ENCODE measurements around the gene EDC4. TPM values are rescaled to one million over a fixed set of nuclear protein-coding genes. Genes with fewer than 3 reads are reported as not detected.

The EDC4 gene
- total and polyA plus RNA-seq, 9 of the 15 experiments (the other 6 are each of a cell fraction or from before 2014, with no cell fraction given): 1.1 to 131 (median 74.0) TPM

- TF ChIP-seq SNAPC5 (CRISPR knock-in tag; IDR thresholded peaks at IDR 0.05): no peak
- TF ChIP-seq ATF3 (IDR thresholded peaks at IDR 0.05): peak; percentile 98
- TF ChIP-seq ATF3 (CRISPR knock-in tag; conservative IDR thresholded peaks at IDR 0.05): no peak; the same call in 1 of the 2 replicates
- no peak for TF ChIP-seq RBM25 (IDR thresholded peaks at IDR 0.05; ENCODE audit: low read depth, low read length, severe bottlenecking)
- TF ChIP-seq CTBP1 (IDR thresholded peaks at IDR 0.05; ENCODE audit: borderline replicate concordance): peak; percentile 78
- TF ChIP-seq FOXK1 (CRISPR knock-in tag; IDR thresholded peaks at IDR 0.05; ENCODE audit: borderline replicate concordance): no peak
- TF ChIP-seq KLF16 (IDR thresholded peaks at IDR 0.05): no peak
- TF ChIP-seq, protein P1, sequence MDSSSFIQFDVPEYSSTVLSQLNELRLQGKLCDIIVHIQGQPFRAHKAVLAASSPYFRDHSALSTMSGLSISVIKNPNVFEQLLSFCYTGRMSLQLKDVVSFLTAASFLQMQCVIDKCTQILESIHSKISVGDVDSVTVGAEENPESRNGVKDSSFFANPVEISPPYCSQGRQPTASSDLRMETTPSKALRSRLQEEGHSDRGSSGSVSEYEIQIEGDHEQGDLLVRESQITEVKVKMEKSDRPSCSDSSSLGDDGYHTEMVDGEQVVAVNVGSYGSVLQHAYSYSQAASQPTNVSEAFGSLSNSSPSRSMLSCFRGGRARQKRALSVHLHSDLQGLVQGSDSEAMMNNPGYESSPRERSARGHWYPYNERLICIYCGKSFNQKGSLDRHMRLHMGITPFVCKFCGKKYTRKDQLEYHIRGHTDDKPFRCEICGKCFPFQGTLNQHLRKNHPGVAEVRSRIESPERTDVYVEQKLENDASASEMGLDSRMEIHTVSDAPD (CRISPR knock-in tag; IDR thresholded peaks at IDR 0.05): no peak
- no peak for TF ChIP-seq CHD1 (IDR thresholded peaks at IDR 0.05; ENCODE audit: low read length)
- TF ChIP-seq SAFB (IDR thresholded peaks at IDR 0.05; ENCODE audit: borderline replicate concordance, low read depth, low read length): no peak
- no peak for TF ChIP-seq LARP7 (IDR thresholded peaks at IDR 0.05)
- TF ChIP-seq ZNF583 (CRISPR knock-in tag; IDR thresholded peaks at IDR 0.05): no peak
- TF ChIP-seq GABPA (tag; conservative IDR thresholded peaks at IDR 0.05; ENCODE audit: low read depth): no peak
- TF ChIP-seq CREB1 (IDR thresholded peaks at IDR 0.05): peak; percentile 27; the same call in 1 of the 2 replicates
- TF ChIP-seq CREB1 (CRISPR knock-in tag; IDR thresholded peaks at IDR 0.05): no peak
- no peak for TF ChIP-seq ZNF609 (CRISPR knock-in tag; IDR thresholded peaks at IDR 0.05; ENCODE audit: borderline replicate concordance)
- TF ChIP-seq ZNF324 (CRISPR knock-in tag; IDR thresholded peaks at IDR 0.05): no peak
- no peak for TF ChIP-seq NKRF (IDR thresholded peaks at IDR 0.05; ENCODE audit: borderline replicate concordance)
- TF ChIP-seq HSF4 (CRISPR knock-in tag; IDR thresholded peaks at IDR 0.05; ENCODE audit: borderline replicate concordance): no peak
These were observed 45.0 kb downstream of the EDC4 start (continued) for GRCh38 chr16:67917852-67918236.
